Uterus (tissue), 4 donors: ENCODE measurements around the gene HIBCH. TPM values are rescaled to one million over a fixed set of nuclear protein-coding genes. Genes with fewer than 3 reads are reported as not detected.

Source experiments
- DNase-seq, 2 donors: peaks; one replicate each; pipeline ENCODE4 v3.0.0-alpha.2; 2019 to 2020
- H3K27ac ChIP-seq, 2 donors: fragments of 200-600 bp; sonication (generic); 1 replicate in 1 of 2; 2 replicates in 1 of 2; pipeline ENCODE4 v1.5.1; 2016 to 2018
- H3K27me3 ChIP-seq, 2 donors: fragments of 200-600 bp; sonication (generic); one replicate each; pipeline ENCODE4 v1.5.1; 2018 to 2019; ENCODE audit warnings: control low read depth in 1 of 2
- H3K36me3 ChIP-seq, 2 donors: fragments of 200-600 bp; sonication (generic); one replicate each; pipeline ENCODE4 v1.5.1; 2019; ENCODE audit warnings: control low read depth in 1 of 2
- H3K4me1 ChIP-seq, 2 donors: fragments of 200-600 bp; sonication (generic); one replicate each; pipeline ENCODE4 v1.5.1; 2018 to 2019; ENCODE audit warnings: control low read depth in 1 of 2
- H3K4me3 ChIP-seq, 2 donors: fragments of 200-600 bp; sonication (generic); 1 replicate in 1 of 2; 2 replicates in 1 of 2; pipeline ENCODE4 v1.5.1; 2018 to 2019; ENCODE audit warnings: mild to moderate bottlenecking in 1 of 2
- H3K9me3 ChIP-seq, 2 donors: fragments of 200-600 bp; sonication (generic); one replicate each; pipeline ENCODE4 v1.5.1; 2019; ENCODE audit warnings: control low read depth in 1 of 2
- CTCF ChIP-seq, 4 experiments: fragments of 200-600 bp in 2 of 4; fragments of 450-650 bp in 2 of 4; sonication (generic) in 2 of 4; IDR thresholded peaks; one replicate each; pipeline ENCODE4 v1.5.1; 2016 to 2019; ENCODE audit warnings: antibody characterized with exemption in 4 of 4, mild to moderate bottlenecking in 2 of 4, moderate library complexity in 1 of 4
- POLR2A ChIP-seq, 2 donors: fragments of 450-650 bp; IDR thresholded peaks; one replicate each; pipeline ENCODE4 v1.6.1; 2016; ENCODE audit warnings: antibody characterized with exemption in 2 of 2, mild to moderate bottlenecking in 1 of 2, moderate library complexity in 1 of 2
- intact Hi-C: fragments of 100-400 bp; cut with DNase I; formaldehyde crosslinking; loops from one replicate; pipeline ENCODE4 v1.15.1; 2023; ENCODE audit warnings: low total_unique reads
- total RNA-seq, 4 donors: library from RNA; depleted of rRNA in 3 of 4; stranded (reverse); fragments of >200 nt in 3 of 4; gene quantifications; one replicate each; pipeline versions ENCODE4 v1.1.0 to v1.2.4, GENCODE V29; 2014 to 2023
- donor health status: DM: yes; HTN: yes; CAD: no.

Gene HIBCH
- total RNA-seq, 4 donors from 2014 or later = 9.1 to 53.9 (median 26.9) TPM

- Histone ChIP-seq H3K4me1 (no peaks in the 10 kb centered on the region), H3K9me3 (no peaks in the 10 kb centered on the region), H3K36me3 (no peaks in the 10 kb centered on the region), H3K27me3 (no peaks in the 10 kb centered on the region), H3K27ac (peak overlapping the region; percentile 54 to 59), H3K4me3 (no peak overlapping the region)
- DNase-seq = no peak
- intact Hi-C loops = no loop called here
- TF ChIP-seq CTCF (IDR thresholded peaks at IDR 0.05) (no peak), POLR2A (IDR thresholded peaks at IDR 0.05) (no peak)
These were observed 105.0 kb downstream of the HIBCH start for GRCh38 chr2:190214426-190215194.

- Histone ChIP-seq H3K4me3 (no peak overlapping the region), H3K36me3 (no peaks in the 10 kb centered on the region), H3K9me3 (no peaks in the 10 kb centered on the region), H3K4me1 (no peaks in the 10 kb centered on the region), H3K27ac (peak overlapping the region in 1 of 2 donors; percentile 59), H3K27me3 (no peaks in the 10 kb centered on the region)
- intact Hi-C loops = no loop called here
- DNase-seq = peak in 1 of 2 donors; percentile 31
- TF ChIP-seq CTCF (IDR thresholded peaks at IDR 0.05) = no peak
- TF ChIP-seq POLR2A (IDR thresholded peaks at IDR 0.05) = no peak
These were observed 105.9 kb downstream of the HIBCH start for GRCh38 chr2:190213441-190214335.

- TF ChIP-seq CTCF (IDR thresholded peaks at IDR 0.05) (no peak), POLR2A (IDR thresholded peaks at IDR 0.05) (no peak)
- intact Hi-C loops = no loop called here
These were observed 109.2 kb downstream of the HIBCH start for GRCh38 chr2:190210471-190210870.

GRCh38 chr2:190209559-190209958 is 110.1 kb downstream of the HIBCH start:
- Histone ChIP-seq H3K4me3 (no peak overlapping the region), H3K4me1 (no peaks in the 10 kb centered on the region)

More at GRCh38 chr2:190210471-190210870, 109.2 kb downstream of the HIBCH start:
- DNase-seq = no peak
- Histone ChIP-seq H3K36me3 (no peaks in the 10 kb centered on the region), H3K4me3 (no peak overlapping the region), H3K27me3 (no peaks in the 10 kb centered on the region), H3K27ac (no peak overlapping the region), H3K4me1 (no peaks in the 10 kb centered on the region), H3K9me3 (no peaks in the 10 kb centered on the region)

More at GRCh38 chr2:190209559-190209958, 110.1 kb downstream of the HIBCH start:
- Histone ChIP-seq H3K27ac (no peak overlapping the region), H3K36me3 (no peaks in the 10 kb centered on the region), H3K27me3 (no peaks in the 10 kb centered on the region), H3K9me3 (no peaks in the 10 kb centered on the region)
- intact Hi-C loops = no loop called here
- TF ChIP-seq POLR2A (IDR thresholded peaks at IDR 0.05) (no peak), CTCF (IDR thresholded peaks at IDR 0.05) (no peak)
- DNase-seq = no peak
